ENCODE results near the gene NR1H4. TPM values are rescaled to one million over a fixed set of nuclear protein-coding genes. Genes with fewer than 3 reads are reported as not detected.

Gene NR1H4
- total RNA-seq, 3 donors from 2014 or later (not counting 1 experiment from before 2014, with no cell fraction given) = not detected

GRCh38 chr12:100447381-100447780 lies 26.3 kb upstream of the NR1H4 start:
- no peak overlapping the region for H3K4me3 Mint-ChIP-seq
- intact Hi-C loops (cut with micrococcal nuclease) = no loop called here
- H3K27me3 Mint-ChIP-seq (ENCODE audit: low read depth in 2 of 2) = peaks cover 6 to 35% of the 10 kb centered on the region in 2 donors
- no peaks in the 10 kb centered on the region for H3K36me3 ChIP-seq (ENCODE audit: control insufficient read depth, insufficient read depth, low read length)
- H3K4me1 ChIP-seq (ENCODE audit: control insufficient read depth, insufficient read depth, low read length) = no peaks in the 10 kb centered on the region
- no peaks in the 10 kb centered on the region for H3K4me1 Mint-ChIP-seq
- no peak overlapping the region for H3K27ac ChIP-seq (ENCODE audit: low read length)
- H3K9me3 ChIP-seq (ENCODE audit: control insufficient read depth, insufficient read depth, low read length) = no peaks in the 10 kb centered on the region
- H3K36me3 Mint-ChIP-seq = peaks cover 7% of the 10 kb centered on the region
- H3K9me3 Mint-ChIP-seq = no peaks in the 10 kb centered on the region
- WGBS (ENCODE audit: insufficient coverage) = 0% methylated on average over 3 of the region's 3 CpGs
- no peak overlapping the region for H3K4me3 ChIP-seq (ENCODE audit: low read length)
- no peak for TF ChIP-seq CTCF (IDR thresholded peaks at IDR 0.05)
- H3K27ac Mint-ChIP-seq = no peak overlapping the region
- ATAC-seq (no peak), DNase-seq (no peak)
- H3K27me3 ChIP-seq (ENCODE audit: control insufficient read depth, insufficient read depth, low read length) = no peaks in the 10 kb centered on the region

GRCh38 chr12:100448656-100449055 lies 25.0 kb upstream of the NR1H4 start:
- Histone ChIP-seq H3K27me3 (ENCODE audit: control insufficient read depth, insufficient read depth, low read length) (no peaks in the 10 kb centered on the region), H3K27ac (ENCODE audit: low read length) (no peak overlapping the region), H3K4me3 (ENCODE audit: low read length) (no peak overlapping the region), H3K4me1 (ENCODE audit: control insufficient read depth, insufficient read depth, low read length) (no peaks in the 10 kb centered on the region), H3K36me3 (ENCODE audit: control insufficient read depth, insufficient read depth, low read length) (no peaks in the 10 kb centered on the region), H3K9me3 (ENCODE audit: control insufficient read depth, insufficient read depth, low read length) (no peaks in the 10 kb centered on the region)
- ATAC-seq (no peak), DNase-seq (no peak)
- Mint-ChIP-seq H3K27ac (no peak overlapping the region), H3K4me3 (no peak overlapping the region), H3K36me3 (peaks cover 7% of the 10 kb centered on the region), H3K4me1 (no peaks in the 10 kb centered on the region), H3K9me3 (no peaks in the 10 kb centered on the region), H3K27me3 (ENCODE audit: low read depth in 2 of 2) (peaks cover 6 to 43% of the 10 kb centered on the region in 2 donors)
- intact Hi-C loops (cut with micrococcal nuclease) = no loop called here
- no peak for TF ChIP-seq CTCF (IDR thresholded peaks at IDR 0.05)
- 88% methylated on average over 1 of the region's 1 CpG for WGBS (ENCODE audit: insufficient coverage)

GRCh38 chr12:100450735-100451134 lies 22.9 kb upstream of the NR1H4 start:
- no peaks in the 10 kb centered on the region for H3K4me1 ChIP-seq (ENCODE audit: control insufficient read depth, insufficient read depth, low read length)
- no peak overlapping the region for H3K4me3 ChIP-seq (ENCODE audit: low read length)
- no peaks in the 10 kb centered on the region for H3K4me1 Mint-ChIP-seq
- no peaks in the 10 kb centered on the region for H3K36me3 Mint-ChIP-seq
- no peak overlapping the region for H3K27ac Mint-ChIP-seq
- no peaks in the 10 kb centered on the region for H3K9me3 ChIP-seq (ENCODE audit: control insufficient read depth, insufficient read depth, low read length)
- no peaks in the 10 kb centered on the region for H3K27me3 ChIP-seq (ENCODE audit: control insufficient read depth, insufficient read depth, low read length)
- no peak overlapping the region for H3K27ac ChIP-seq (ENCODE audit: low read length)
- H3K4me3 Mint-ChIP-seq = no peak overlapping the region
- DNase-seq (no peak), ATAC-seq (no peak)
- intact Hi-C loops (cut with micrococcal nuclease) = no loop called here
- H3K36me3 ChIP-seq (ENCODE audit: control insufficient read depth, insufficient read depth, low read length) = no peaks in the 10 kb centered on the region
- WGBS (ENCODE audit: insufficient coverage) = 86% methylated on average over 3 of the region's 3 CpGs
- no peak for TF ChIP-seq CTCF (IDR thresholded peaks at IDR 0.05)
- peaks cover 4 to 41% of the 10 kb centered on the region in 2 donors for H3K27me3 Mint-ChIP-seq (ENCODE audit: low read depth in 2 of 2)
- no peaks in the 10 kb centered on the region for H3K9me3 Mint-ChIP-seq

GRCh38 chr12:100453951-100454350 lies 19.7 kb upstream of the NR1H4 start:
- no peaks in the 10 kb centered on the region for H3K4me1 Mint-ChIP-seq
- intact Hi-C loops (cut with micrococcal nuclease) = no loop called here
- no peaks in the 10 kb centered on the region for H3K27me3 ChIP-seq (ENCODE audit: control insufficient read depth, insufficient read depth, low read length)
- DNase-seq = no peak
- peaks cover 0 to 4% of the 10 kb centered on the region in 2 donors for H3K9me3 Mint-ChIP-seq
- TF ChIP-seq CTCF (IDR thresholded peaks at IDR 0.05) = no peak
- WGBS (ENCODE audit: insufficient coverage) = 72% methylated on average over 3 of the region's 3 CpGs
- H3K4me1 ChIP-seq (ENCODE audit: control insufficient read depth, insufficient read depth, low read length) = no peaks in the 10 kb centered on the region
- H3K36me3 Mint-ChIP-seq = no peaks in the 10 kb centered on the region
- no peak overlapping the region for H3K27ac Mint-ChIP-seq
- no peaks in the 10 kb centered on the region for H3K36me3 ChIP-seq (ENCODE audit: control insufficient read depth, insufficient read depth, low read length)
- ATAC-seq = no peak
- H3K9me3 ChIP-seq (ENCODE audit: control insufficient read depth, insufficient read depth, low read length) = no peaks in the 10 kb centered on the region
- H3K27ac ChIP-seq (ENCODE audit: low read length) = no peak overlapping the region
- H3K4me3 Mint-ChIP-seq = no peak overlapping the region
- peaks cover 4 to 26% of the 10 kb centered on the region in 2 donors for H3K27me3 Mint-ChIP-seq (ENCODE audit: low read depth in 2 of 2)
- no peak overlapping the region for H3K4me3 ChIP-seq (ENCODE audit: low read length)
